Activated CD4-positive, alpha-beta T cell treated with anti-CD3 and anti-CD28 coated beads, Interleukin-2, amount 10 ng/mL, durations not matched to agents 7 days and 5 days (primary cell): ENCODE measurements around the gene NEUROG1. TPM values are rescaled to one million over a fixed set of nuclear protein-coding genes. Genes with fewer than 3 reads are reported as not detected.

Experiments
- CTCF ChIA-PET: fragments of 350-600 bp; sonication (Branson Sonifier 250); formaldehyde crosslinking; loops from one replicate; lab custom pipeline; 2021; ENCODE audit warnings: antibody characterized with exemption; lab: Charles Lee
- POLR2A ChIA-PET: fragments of 350-600 bp; sonication (Branson Sonifier 250); formaldehyde crosslinking; loops from one replicate; lab custom pipeline; 2021; ENCODE audit warnings: antibody characterized with exemption; lab: Charles Lee
- DNase-seq: peaks from one replicate; pipeline ENCODE4 v3.0.0-alpha.2; 2020
- H3K27ac Mint-ChIP-seq: one replicate; pipeline ENCODE4 v1.8.0; 2021; ENCODE audit warnings: mild to moderate bottlenecking, moderate library complexity, mixed read lengths
- H3K27me3 Mint-ChIP-seq: one replicate; pipeline ENCODE4 v1.8.0; 2021; ENCODE audit warnings: mixed read lengths
- H3K36me3 Mint-ChIP-seq: one replicate; pipeline ENCODE4 v1.8.0; 2021; ENCODE audit warnings: low read depth, mixed read lengths
- H3K4me1 Mint-ChIP-seq: one replicate; pipeline ENCODE4 v1.8.0; 2021; ENCODE audit warnings: mixed read lengths
- H3K4me3 Mint-ChIP-seq: one replicate; pipeline ENCODE4 v1.8.0; 2021; ENCODE audit warnings: mild to moderate bottlenecking, moderate library complexity, mixed read lengths
- H3K9me3 Mint-ChIP-seq: one replicate; pipeline ENCODE4 v1.8.0; 2021; ENCODE audit warnings: mixed read lengths
- total RNA-seq, 2 experiments: library from RNA; stranded (reverse); gene quantifications; one replicate each; pipeline ENCODE4 v1.2.3, GENCODE V29; 2021

The NEUROG1 gene
- total RNA-seq, 2 experiments from 2014 or later = not detected

DNA sequence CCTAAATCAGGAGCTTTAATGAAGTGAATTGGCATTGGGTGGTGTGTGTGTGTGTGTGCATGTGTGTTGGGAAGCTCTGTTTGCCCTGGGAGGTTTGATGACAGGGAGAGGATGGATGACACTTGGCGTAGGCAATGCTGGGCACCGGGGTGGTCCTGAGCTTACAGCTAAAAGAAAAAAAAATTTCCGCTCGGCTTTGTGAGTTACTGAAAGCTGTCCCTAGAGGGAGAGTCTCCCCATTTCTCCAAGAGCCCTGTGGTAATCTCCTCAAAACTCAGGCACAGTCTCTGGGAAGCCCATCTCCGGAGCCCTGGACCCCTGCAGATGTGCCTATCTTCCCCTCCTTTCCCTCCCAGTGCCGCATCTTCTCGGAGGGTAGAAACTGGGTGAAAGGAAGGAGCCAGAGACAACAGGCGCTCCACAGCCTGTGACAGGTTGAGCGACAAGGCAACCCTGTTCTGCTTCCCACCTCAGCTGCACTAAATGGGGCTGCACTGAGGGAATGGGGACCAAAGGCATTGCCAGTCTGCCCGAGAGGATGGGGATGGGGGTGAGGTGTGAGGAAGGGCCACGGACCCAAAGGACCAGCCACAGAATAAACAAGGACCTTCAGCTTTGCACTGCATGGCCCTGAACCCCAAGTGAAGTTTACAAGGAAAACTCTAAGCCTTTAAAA, 47.8 kb downstream of the NEUROG1 start:
- no peak overlapping the region for H3K27ac Mint-ChIP-seq
- H3K9me3 Mint-ChIP-seq = no peaks in the 10 kb centered on the region
- ChIA-PET POLR2A (no interaction called here), CTCF (interaction anchor here (0.9 to 1.0 kb wide), 2 partner anchors 25 to 44 kb away, joined by 3 read pairs; no protein-coding TSS in a partner anchor)
- no peak overlapping the region for H3K4me3 Mint-ChIP-seq
- peaks cover 7% of the 10 kb centered on the region for H3K4me1 Mint-ChIP-seq
- DNase-seq = no peak
- peaks cover 2% of the 10 kb centered on the region for H3K36me3 Mint-ChIP-seq
- H3K27me3 Mint-ChIP-seq = peaks cover 76% of the 10 kb centered on the region

DNA sequence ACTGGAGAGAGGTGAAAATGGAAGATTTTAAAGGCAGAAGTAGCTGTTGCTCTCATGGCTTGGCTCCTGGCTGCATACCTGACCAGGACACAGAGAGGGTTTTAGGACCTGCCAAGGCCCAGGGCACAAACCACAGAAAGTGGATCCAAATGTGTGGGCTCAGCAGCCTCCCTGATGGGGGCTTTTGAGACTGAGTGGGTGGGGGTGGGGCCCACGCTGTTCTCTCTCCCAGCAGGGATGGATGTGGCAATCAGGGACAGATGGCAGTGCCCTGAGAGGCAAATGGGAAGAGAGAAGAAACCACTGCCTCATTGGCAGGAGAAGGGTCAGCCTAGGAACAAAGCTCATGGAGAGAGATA, 48.7 kb downstream of the NEUROG1 start:
- ChIA-PET CTCF (interaction anchor here (0.8 to 0.9 kb wide), 2 partner anchors 14 to 24 kb away, joined by 3 read pairs; no protein-coding TSS in a partner anchor), POLR2A (no interaction called here)
- H3K4me3 Mint-ChIP-seq = no peak overlapping the region
- no peak overlapping the region for H3K27ac Mint-ChIP-seq
- no peak for DNase-seq
- peaks cover 7% of the 10 kb centered on the region for H3K4me1 Mint-ChIP-seq
- peaks cover 66% of the 10 kb centered on the region for H3K27me3 Mint-ChIP-seq
- H3K36me3 Mint-ChIP-seq = peaks cover 2% of the 10 kb centered on the region
- H3K9me3 Mint-ChIP-seq = no peaks in the 10 kb centered on the region

DNA sequence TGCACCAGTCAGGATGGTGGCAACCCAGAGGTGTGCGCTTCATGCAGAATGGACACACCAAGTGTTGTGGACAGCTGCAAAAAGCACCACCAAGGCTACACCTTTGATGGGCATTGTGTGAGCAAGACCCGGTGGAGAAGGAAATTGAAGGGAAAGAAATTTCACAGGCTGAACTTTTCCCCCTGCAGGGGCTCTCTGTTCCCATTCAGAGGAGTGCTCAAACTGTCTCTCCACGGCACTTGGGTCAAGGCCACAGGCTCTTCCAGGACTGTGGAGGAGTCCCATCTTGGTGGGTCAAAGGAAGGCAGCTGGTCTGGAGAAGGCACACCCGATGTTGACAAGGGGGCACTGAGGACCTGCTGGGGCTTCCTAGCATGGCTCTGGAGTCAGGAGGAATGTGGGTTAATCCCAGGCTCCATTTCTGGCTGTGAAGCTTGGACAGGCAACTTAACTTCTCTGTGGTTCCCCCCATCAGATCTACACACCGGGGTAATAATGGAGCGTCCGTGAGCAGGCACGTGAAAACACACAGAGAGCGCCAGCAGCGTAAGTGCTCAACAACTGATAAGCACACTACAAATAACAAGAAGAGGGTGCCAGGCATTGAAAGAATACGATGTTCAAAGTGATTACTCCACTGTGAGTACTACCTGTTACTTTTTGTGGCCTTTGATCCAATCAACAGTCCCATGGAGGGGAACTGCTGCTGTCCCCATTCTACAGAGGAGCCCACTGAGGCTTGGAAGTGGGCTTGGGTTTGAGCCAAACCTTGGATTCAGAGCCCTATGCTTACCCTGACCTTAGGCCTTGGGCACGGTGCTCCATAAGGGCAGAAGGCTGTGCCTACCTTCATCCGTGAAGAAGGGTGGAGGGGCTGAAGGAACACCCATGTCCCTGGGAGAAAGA, 49.4 kb downstream of the NEUROG1 start:
- ChIA-PET POLR2A (interaction anchor here (0.6 kb wide), 1 partner anchor 81 kb away, joined by 3 read pairs; no protein-coding TSS in a partner anchor), CTCF (no interaction called here)
- Mint-ChIP-seq H3K9me3 (no peaks in the 10 kb centered on the region), H3K27ac (no peak overlapping the region), H3K4me1 (peaks cover 7% of the 10 kb centered on the region), H3K27me3 (peaks cover 60% of the 10 kb centered on the region), H3K4me3 (no peak overlapping the region), H3K36me3 (peaks cover 2% of the 10 kb centered on the region)
- no peak for DNase-seq

DNA sequence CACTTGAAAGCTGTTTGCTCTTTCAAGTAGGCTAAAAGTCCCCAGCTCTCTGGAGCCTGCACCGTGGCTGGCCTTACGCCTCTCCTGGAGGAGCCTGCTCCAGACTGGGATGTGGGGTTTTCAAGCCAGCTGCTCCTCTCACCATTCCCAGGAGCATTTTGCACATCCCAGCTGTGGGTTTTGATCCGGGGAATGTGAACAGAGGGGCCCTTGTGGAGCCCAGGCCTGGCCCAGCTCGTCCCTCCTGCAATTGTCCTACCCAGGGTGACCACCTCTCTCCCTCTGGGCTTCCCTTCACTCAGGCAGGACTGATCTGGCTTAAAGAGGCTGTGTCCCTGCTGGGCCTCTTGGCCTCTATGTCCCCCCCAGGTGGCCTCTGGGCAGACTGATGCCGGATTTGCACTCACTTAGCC, 51.1 kb downstream of the NEUROG1 start:
- DNase-seq = no peak
- no peak overlapping the region for H3K4me3 Mint-ChIP-seq
- no peaks in the 10 kb centered on the region for H3K36me3 Mint-ChIP-seq
- no peak overlapping the region for H3K27ac Mint-ChIP-seq
- peaks cover 44% of the 10 kb centered on the region for H3K27me3 Mint-ChIP-seq
- CTCF ChIA-PET = no interaction called here
- no peaks in the 10 kb centered on the region for H3K9me3 Mint-ChIP-seq
- peaks cover 4% of the 10 kb centered on the region for H3K4me1 Mint-ChIP-seq
- POLR2A ChIA-PET = no interaction called here

Other genes starting within 250 kb of the NEUROG1 start
- gene MACROH2A1, start 136.7 kb downstream of the NEUROG1 start, total RNA-seq = 100 to 1,000 TPM; 287 to 297 TPM
- gene DCANP1, start 88.6 kb downstream of the NEUROG1 start, total RNA-seq = not detected
- not detected for gene TIFAB, start 83.6 kb downstream of the NEUROG1 start, total RNA-seq
- not detected for gene CXCL14, start 43.0 kb upstream of the NEUROG1 start, total RNA-seq